Measurements from ENCODE around the gene PLCB1. TPM values are rescaled to one million over a fixed set of nuclear protein-coding genes. Genes with fewer than 3 reads are reported as not detected.

Gene PLCB1
- total and polyA plus RNA-seq, 2 experiments from 2014 or later, result 14.9 to 20.7 TPM

DNA sequence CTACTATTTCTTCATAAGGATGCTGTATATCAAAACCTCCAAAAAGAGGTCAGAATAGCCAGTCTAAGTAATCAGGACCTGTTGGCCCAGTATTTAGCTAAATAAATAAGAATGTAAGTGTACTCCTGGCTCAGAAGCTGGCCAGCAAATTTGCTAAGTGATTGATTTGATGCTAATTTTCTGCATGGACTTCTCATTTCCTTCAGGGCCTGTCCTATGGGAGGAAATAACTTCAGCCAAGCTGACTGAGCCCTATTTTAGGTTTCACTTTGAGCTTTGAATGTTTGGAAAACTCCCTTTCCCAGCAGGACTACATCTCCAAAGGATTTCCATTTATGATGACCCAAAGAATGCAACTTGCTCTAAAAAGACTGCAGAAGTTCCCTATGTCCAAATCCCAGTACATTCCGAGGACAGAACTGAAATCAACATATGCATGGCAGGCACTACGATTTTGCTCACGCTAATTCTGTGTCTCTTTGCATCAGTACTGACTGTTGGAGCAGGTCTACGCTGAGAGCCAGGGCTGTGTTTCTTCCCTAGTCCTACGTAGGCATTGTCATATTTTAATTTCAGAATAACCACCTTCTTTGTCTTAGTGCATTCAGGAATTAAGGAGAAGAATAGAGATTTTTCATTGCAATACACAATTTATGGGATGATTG is 495.4 kb downstream of the PLCB1 start (continued):
- TF ChIP-seq, protein P1, sequence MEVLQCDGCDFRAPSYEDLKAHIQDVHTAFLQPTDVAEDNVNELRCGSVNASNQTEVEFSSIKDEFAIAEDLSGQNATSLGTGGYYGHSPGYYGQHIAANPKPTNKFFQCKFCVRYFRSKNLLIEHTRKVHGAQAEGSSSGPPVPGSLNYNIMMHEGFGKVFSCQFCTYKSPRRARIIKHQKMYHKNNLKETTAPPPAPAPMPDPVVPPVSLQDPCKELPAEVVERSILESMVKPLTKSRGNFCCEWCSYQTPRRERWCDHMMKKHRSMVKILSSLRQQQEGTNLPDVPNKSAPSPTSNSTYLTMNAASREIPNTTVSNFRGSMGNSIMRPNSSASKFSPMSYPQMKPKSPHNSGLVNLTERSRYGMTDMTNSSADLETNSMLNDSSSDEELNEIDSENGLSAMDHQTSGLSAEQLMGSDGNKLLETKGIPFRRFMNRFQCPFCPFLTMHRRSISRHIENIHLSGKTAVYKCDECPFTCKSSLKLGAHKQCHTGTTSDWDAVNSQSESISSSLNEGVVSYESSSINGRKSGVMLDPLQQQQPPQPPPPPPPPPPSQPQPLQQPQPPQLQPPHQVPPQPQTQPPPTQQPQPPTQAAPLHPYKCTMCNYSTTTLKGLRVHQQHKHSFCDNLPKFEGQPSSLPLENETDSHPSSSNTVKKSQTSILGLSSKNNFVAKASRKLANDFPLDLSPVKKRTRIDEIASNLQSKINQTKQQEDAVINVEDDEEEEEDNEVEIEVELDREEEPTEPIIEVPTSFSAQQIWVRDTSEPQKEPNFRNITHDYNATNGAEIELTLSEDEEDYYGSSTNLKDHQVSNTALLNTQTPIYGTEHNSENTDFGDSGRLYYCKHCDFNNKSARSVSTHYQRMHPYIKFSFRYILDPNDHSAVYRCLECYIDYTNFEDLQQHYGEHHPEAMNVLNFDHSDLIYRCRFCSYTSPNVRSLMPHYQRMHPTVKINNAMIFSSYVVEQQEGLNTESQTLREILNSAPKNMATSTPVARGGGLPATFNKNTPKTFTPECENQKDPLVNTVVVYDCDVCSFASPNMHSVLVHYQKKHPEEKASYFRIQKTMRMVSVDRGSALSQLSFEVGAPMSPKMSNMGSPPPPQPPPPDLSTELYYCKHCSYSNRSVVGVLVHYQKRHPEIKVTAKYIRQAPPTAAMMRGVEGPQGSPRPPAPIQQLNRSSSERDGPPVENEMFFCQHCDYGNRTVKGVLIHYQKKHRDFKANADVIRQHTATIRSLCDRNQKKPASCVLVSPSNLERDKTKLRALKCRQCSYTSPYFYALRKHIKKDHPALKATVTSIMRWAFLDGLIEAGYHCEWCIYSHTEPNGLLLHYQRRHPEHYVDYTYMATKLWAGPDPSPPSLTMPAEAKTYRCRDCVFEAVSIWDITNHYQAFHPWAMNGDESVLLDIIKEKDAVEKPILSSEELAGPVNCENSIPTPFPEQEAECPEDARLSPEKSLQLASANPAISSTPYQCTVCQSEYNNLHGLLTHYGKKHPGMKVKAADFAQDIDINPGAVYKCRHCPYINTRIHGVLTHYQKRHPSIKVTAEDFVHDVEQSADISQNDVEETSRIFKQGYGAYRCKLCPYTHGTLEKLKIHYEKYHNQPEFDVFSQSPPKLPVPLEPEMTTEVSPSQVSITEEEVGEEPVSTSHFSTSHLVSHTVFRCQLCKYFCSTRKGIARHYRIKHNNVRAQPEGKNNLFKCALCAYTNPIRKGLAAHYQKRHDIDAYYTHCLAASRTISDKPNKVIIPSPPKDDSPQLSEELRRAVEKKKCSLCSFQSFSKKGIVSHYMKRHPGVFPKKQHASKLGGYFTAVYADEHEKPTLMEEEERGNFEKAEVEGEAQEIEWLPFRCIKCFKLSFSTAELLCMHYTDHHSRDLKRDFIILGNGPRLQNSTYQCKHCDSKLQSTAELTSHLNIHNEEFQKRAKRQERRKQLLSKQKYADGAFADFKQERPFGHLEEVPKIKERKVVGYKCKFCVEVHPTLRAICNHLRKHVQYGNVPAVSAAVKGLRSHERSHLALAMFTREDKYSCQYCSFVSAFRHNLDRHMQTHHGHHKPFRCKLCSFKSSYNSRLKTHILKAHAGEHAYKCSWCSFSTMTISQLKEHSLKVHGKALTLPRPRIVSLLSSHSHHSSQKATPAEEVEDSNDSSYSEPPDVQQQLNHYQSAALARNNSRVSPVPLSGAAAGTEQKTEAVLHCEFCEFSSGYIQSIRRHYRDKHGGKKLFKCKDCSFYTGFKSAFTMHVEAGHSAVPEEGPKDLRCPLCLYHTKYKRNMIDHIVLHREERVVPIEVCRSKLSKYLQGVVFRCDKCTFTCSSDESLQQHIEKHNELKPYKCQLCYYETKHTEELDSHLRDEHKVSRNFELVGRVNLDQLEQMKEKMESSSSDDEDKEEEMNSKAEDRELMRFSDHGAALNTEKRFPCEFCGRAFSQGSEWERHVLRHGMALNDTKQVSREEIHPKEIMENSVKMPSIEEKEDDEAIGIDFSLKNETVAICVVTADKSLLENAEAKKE (CRISPR knock-in tag; IDR thresholded peaks at IDR 0.05), result no peak
- no peak for TF ChIP-seq EZH2phosphoT487 (IDR thresholded peaks at IDR 0.05; ENCODE audit: unreplicated experiment)
- no peak for TF ChIP-seq POLR2AphosphoS5 (IDR thresholded peaks at IDR 0.05; ENCODE audit: low read depth)

DNA sequence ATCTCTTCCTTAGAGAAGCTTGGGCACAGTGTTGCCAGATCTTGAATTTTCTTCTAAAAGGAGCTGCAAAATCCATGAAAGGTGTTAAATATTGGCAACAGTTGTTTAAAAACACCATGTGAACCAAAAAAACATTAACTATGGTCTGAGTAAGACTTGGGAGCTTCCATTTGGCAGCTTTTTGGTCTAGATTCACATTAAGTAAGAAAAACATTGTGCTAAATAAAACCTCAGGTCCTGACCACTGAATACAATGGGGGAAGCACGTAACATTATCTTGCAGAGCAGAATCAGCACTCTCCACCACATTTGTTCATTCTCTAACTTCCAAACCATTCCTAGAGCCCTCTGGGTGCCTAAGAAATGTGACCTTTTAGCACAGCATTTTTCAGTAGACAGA is 499.2 kb downstream of the PLCB1 start:
- Histone ChIP-seq H3K4me1 (ENCODE audit: insufficient read depth) (peaks cover 4% of the 10 kb centered on the region; the same call in 1 of the 2 replicates), H3K4me2 (no peak overlapping the region), H3K27me3 (ENCODE audit: insufficient read depth) (no peaks in the 10 kb centered on the region), H3K79me2 (replicated peaks; ENCODE audit: insufficient read depth) (no peaks in the 10 kb centered on the region), H3F3A (replicated peaks; ENCODE audit: low read depth) (no peaks in the 10 kb centered on the region), H3K9me2 (ENCODE audit: insufficient read depth) (no peaks in the 10 kb centered on the region), H4K20me1 (replicated peaks; ENCODE audit: insufficient read depth) (no peaks in the 10 kb centered on the region), H3K27ac (ENCODE audit: low read depth) (no peak overlapping the region), H3K36me3 (ENCODE audit: insufficient read depth) (no peaks in the 10 kb centered on the region), H3K4me3 (no peak overlapping the region), H2AFZ (no peak overlapping the region)
- no peaks in the 10 kb centered on the region for H3K9me3 Mint-ChIP-seq
- H3K27me3 Mint-ChIP-seq (ENCODE audit: insufficient read depth, low read depth, poor library complexity), result no peaks in the 10 kb centered on the region
- H3K4me3 Mint-ChIP-seq, result no peak overlapping the region
- peaks cover 4% of the 10 kb centered on the region; the same call in 2 of the 3 replicates for H3K4me1 Mint-ChIP-seq
- DNase-seq (ENCODE audit: low spot score) (no peak), ATAC-seq (no peak)
- no peaks in the 10 kb centered on the region for H3K36me3 Mint-ChIP-seq (ENCODE audit: low read depth)
- H3K27ac Mint-ChIP-seq, result no peak overlapping the region
- TF ChIP-seq, protein P1 (CRISPR knock-in tag; IDR thresholded peaks at IDR 0.05), result no peak
- TF ChIP-seq ZNF114 (CRISPR knock-in tag; IDR thresholded peaks at IDR 0.05) (no peak), NANOG (IDR thresholded peaks at IDR 0.05; ENCODE audit: borderline replicate concordance) (no peak), JUNB (IDR thresholded peaks at IDR 0.05; ENCODE audit: unreplicated experiment) (no peak), STAT1 (IDR thresholded peaks at IDR 0.05; ENCODE audit: unreplicated experiment) (no peak)
- TF ChIP-seq, protein P2, sequence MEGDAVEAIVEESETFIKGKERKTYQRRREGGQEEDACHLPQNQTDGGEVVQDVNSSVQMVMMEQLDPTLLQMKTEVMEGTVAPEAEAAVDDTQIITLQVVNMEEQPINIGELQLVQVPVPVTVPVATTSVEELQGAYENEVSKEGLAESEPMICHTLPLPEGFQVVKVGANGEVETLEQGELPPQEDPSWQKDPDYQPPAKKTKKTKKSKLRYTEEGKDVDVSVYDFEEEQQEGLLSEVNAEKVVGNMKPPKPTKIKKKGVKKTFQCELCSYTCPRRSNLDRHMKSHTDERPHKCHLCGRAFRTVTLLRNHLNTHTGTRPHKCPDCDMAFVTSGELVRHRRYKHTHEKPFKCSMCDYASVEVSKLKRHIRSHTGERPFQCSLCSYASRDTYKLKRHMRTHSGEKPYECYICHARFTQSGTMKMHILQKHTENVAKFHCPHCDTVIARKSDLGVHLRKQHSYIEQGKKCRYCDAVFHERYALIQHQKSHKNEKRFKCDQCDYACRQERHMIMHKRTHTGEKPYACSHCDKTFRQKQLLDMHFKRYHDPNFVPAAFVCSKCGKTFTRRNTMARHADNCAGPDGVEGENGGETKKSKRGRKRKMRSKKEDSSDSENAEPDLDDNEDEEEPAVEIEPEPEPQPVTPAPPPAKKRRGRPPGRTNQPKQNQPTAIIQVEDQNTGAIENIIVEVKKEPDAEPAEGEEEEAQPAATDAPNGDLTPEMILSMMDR (conservative IDR thresholded peaks at IDR 0.05; ENCODE audit: low read depth in 2 of 2), result no peak
